Large intestine (tissue), 3 donors: ENCODE results near the gene ATRNL1. TPM values are rescaled to one million over a fixed set of nuclear protein-coding genes. Genes with fewer than 3 reads are reported as not detected.
"Not testable (repeated sequence)": the region's sequence is repeated elsewhere in the genome, so short reads cannot be mapped to it uniquely, and the experiment has no call there.

ENCODE experiments used
- DNase-seq, 2 donors: peaks; one replicate each; pipeline versions ENCODE4 v3.0.0 to v3.0.0-alpha.2; 2013
- H3K27ac ChIP-seq: one replicate; pipeline ENCODE4 v1.5.1; 2013; ENCODE audit warnings: low read length
- H3K27me3 ChIP-seq: 2 replicates; pipeline ENCODE4 v1.6.1; 2013; ENCODE audit warnings: low read length; ENCODE audit not compliant: control insufficient read depth, insufficient read depth
- H3K36me3 ChIP-seq: 2 replicates; pipeline ENCODE4 v1.6.1; 2013; ENCODE audit warnings: low read length; ENCODE audit not compliant: control insufficient read depth, insufficient read depth
- H3K4me1 ChIP-seq: one replicate; pipeline ENCODE4 v1.6.1; 2013; ENCODE audit warnings: low read length; ENCODE audit not compliant: control insufficient read depth, insufficient read depth
- H3K4me3 ChIP-seq: one replicate; pipeline ENCODE4 v1.5.1; 2013; ENCODE audit warnings: low read length
- H3K9me3 ChIP-seq: one replicate; pipeline ENCODE4 v1.6.1; 2013; ENCODE audit warnings: mild to moderate bottlenecking, low read depth, low read length, moderate library complexity; ENCODE audit not compliant: control insufficient read depth
- WGBS: methylation state at CpG from one replicate; pipeline ENCODE4 v1.1.5; 2013; ENCODE audit warnings: low lambda C conversion rate; ENCODE audit not compliant: insufficient coverage; 5-methylcytosine and 5-hydroxymethylcytosine counted together
- polyA plus RNA-seq: library from polyadenylated mRNA; unstranded; fragments of 120-200 nt; gene quantifications from one replicate; pipeline ENCODE4 v1.2.1, GENCODE V29; 2013

Gene ATRNL1
- polyA plus RNA-seq, 1 donor: 2.6 TPM

GRCh38 chr10:115207276-115207675 lies 114.1 kb downstream of the ATRNL1 start:
- no CpG with 5 or more reads among the region's 2 CpGs for WGBS
- not testable (repeated sequence) for H3K36me3 ChIP-seq, DNase-seq, H3K4me3 ChIP-seq, H3K27me3 ChIP-seq, H3K9me3 ChIP-seq, H3K27ac ChIP-seq, H3K4me1 ChIP-seq

- no peak overlapping the region for H3K4me3 ChIP-seq
- no peak for DNase-seq
- no peaks in the 10 kb centered on the region for H3K27me3 ChIP-seq
- no peak overlapping the region for H3K27ac ChIP-seq
- 50% methylated on average over 1 of the region's 1 CpG for WGBS
- no peaks in the 10 kb centered on the region for H3K4me1 ChIP-seq
- no peaks in the 10 kb centered on the region for H3K36me3 ChIP-seq
- no peaks in the 10 kb centered on the region for H3K9me3 ChIP-seq
Observed at GRCh38 chr10:115209133-115209532, 116.0 kb downstream of the ATRNL1 start.

GRCh38 chr10:115214829-115215228 lies 121.7 kb downstream of the ATRNL1 start:
- no CpG with 5 or more reads among the region's 2 CpGs for WGBS
- H3K27ac ChIP-seq: no peak overlapping the region
- no peak for DNase-seq
- H3K4me3 ChIP-seq: no peak overlapping the region
- H3K4me1 ChIP-seq: no peaks in the 10 kb centered on the region
- no peaks in the 10 kb centered on the region for H3K9me3 ChIP-seq
- no peaks in the 10 kb centered on the region for H3K27me3 ChIP-seq
- H3K36me3 ChIP-seq: no peaks in the 10 kb centered on the region

- Histone ChIP-seq H3K4me3 (no peak overlapping the region), H3K4me1 (no peaks in the 10 kb centered on the region), H3K9me3 (no peaks in the 10 kb centered on the region), H3K27ac (no peak overlapping the region), H3K36me3 (no peaks in the 10 kb centered on the region), H3K27me3 (no peaks in the 10 kb centered on the region)
- DNase-seq: no peak
- WGBS: 83% methylated on average over 1 of the region's 3 CpGs
Observed at GRCh38 chr10:115219203-115219602, 126.0 kb downstream of the ATRNL1 start.

GRCh38 chr10:115222039-115222438 lies 128.9 kb downstream of the ATRNL1 start:
- Histone ChIP-seq H3K4me3 (no peak overlapping the region), H3K27ac (no peak overlapping the region), H3K36me3 (no peaks in the 10 kb centered on the region), H3K9me3 (no peaks in the 10 kb centered on the region), H3K4me1 (no peaks in the 10 kb centered on the region), H3K27me3 (no peaks in the 10 kb centered on the region)
- DNase-seq: no peak

GRCh38 chr10:115239761-115240160 lies 146.6 kb downstream of the ATRNL1 start:
- DNase-seq: no peak
- H3K27me3 ChIP-seq: no peaks in the 10 kb centered on the region
- no peak overlapping the region for H3K27ac ChIP-seq
- no peaks in the 10 kb centered on the region for H3K4me1 ChIP-seq
- H3K4me3 ChIP-seq: no peak overlapping the region
- H3K9me3 ChIP-seq: no peaks in the 10 kb centered on the region
- no peaks in the 10 kb centered on the region for H3K36me3 ChIP-seq
- WGBS: no CpG with 5 or more reads among the region's 2 CpGs

GRCh38 chr10:115250784-115251183 lies 157.6 kb downstream of the ATRNL1 start:
- H3K4me3 ChIP-seq: no peak overlapping the region
- H3K27ac ChIP-seq: no peak overlapping the region
- no peaks in the 10 kb centered on the region for H3K36me3 ChIP-seq
- no peak for DNase-seq
- no peaks in the 10 kb centered on the region for H3K9me3 ChIP-seq
- 100% methylated on average over 1 of the region's 3 CpGs for whole genome bisulfite sequencing
- no peaks in the 10 kb centered on the region for H3K4me1 ChIP-seq
- no peaks in the 10 kb centered on the region for H3K27me3 ChIP-seq

- not testable (repeated sequence) for H3K4me3 ChIP-seq, H3K4me1 ChIP-seq, H3K9me3 ChIP-seq, DNase-seq, H3K27ac ChIP-seq, H3K27me3 ChIP-seq, H3K36me3 ChIP-seq
- WGBS: no CpG with 5 or more reads among the region's 1 CpG
Observed at GRCh38 chr10:115253765-115254164, 160.6 kb downstream of the ATRNL1 start.

- no peaks in the 10 kb centered on the region for H3K4me1 ChIP-seq
- H3K36me3 ChIP-seq: no peaks in the 10 kb centered on the region
- no peaks in the 10 kb centered on the region for H3K27me3 ChIP-seq
- DNase-seq: no peak
- H3K27ac ChIP-seq: no peak overlapping the region
- no CpG with 5 or more reads among the region's 3 CpGs for WGBS
- H3K9me3 ChIP-seq: no peaks in the 10 kb centered on the region
- no peak overlapping the region for H3K4me3 ChIP-seq
Observed at GRCh38 chr10:115272482-115272881, 179.3 kb downstream of the ATRNL1 start.

- no peak overlapping the region for H3K4me3 ChIP-seq
- no CpG with 5 or more reads among the region's 2 CpGs for WGBS
- DNase-seq: no peak
- no peaks in the 10 kb centered on the region for H3K36me3 ChIP-seq
- no peaks in the 10 kb centered on the region for H3K4me1 ChIP-seq
- H3K27ac ChIP-seq: no peak overlapping the region
- H3K9me3 ChIP-seq: no peaks in the 10 kb centered on the region
- H3K27me3 ChIP-seq: no peaks in the 10 kb centered on the region
Observed at GRCh38 chr10:115278294-115278693, 185.1 kb downstream of the ATRNL1 start.

- Histone ChIP-seq H3K9me3 (no peaks in the 10 kb centered on the region), H3K27me3 (no peaks in the 10 kb centered on the region), H3K27ac (no peak overlapping the region), H3K4me1 (no peaks in the 10 kb centered on the region), H3K36me3 (no peaks in the 10 kb centered on the region), H3K4me3 (no peak overlapping the region)
- DNase-seq: no peak
- no CpG with 5 or more reads among the region's 5 CpGs for WGBS
Observed at GRCh38 chr10:115295213-115295805, 202.1 kb downstream of the ATRNL1 start.
